ENCODE results near the gene ACTR6. TPM values are rescaled to one million over a fixed set of nuclear protein-coding genes. Genes with fewer than 3 reads are reported as not detected.

The ACTR6 gene
- total and polyA plus RNA-seq, 2 of the 4 experiments (the other 2 are of a cell fraction) = 9.7 to 10.2 TPM

- H3K23ac ChIP-seq (ENCODE audit: low read depth, low read length) = no peak overlapping the region
- no CpG with 5 or more reads among the region's 5 CpGs for WGBS, 2 experiments (ENCODE audit: extremely low coverage in 2 of 2, insufficient read length in 1 of 2)
- H2BK120ac ChIP-seq (ENCODE audit: low read depth, low read length) = no peak overlapping the region
- BruUV-seq (replicated peaks) = no TSS peak
- H3K18ac ChIP-seq (ENCODE audit: low read depth, low read length) = no peak overlapping the region
- H4K91ac ChIP-seq (ENCODE audit: insufficient read depth, low read depth, low read length) = no peak overlapping the region
- no peak overlapping the region for H2AK5ac ChIP-seq (ENCODE audit: low read depth, low read length)
- no peaks in the 10 kb centered on the region; the same call in 1 of the 2 replicates for H3K9me1 ChIP-seq (ENCODE audit: insufficient read depth, low read length)
- H3K27me3 ChIP-seq (ENCODE audit: control insufficient read depth, insufficient read depth, low read length) = no peaks in the 10 kb centered on the region
- no peaks in the 10 kb centered on the region for H4K20me1 ChIP-seq (ENCODE audit: insufficient read depth, low read length)
- H3K36me3 ChIP-seq (ENCODE audit: control insufficient read depth, insufficient read depth, low read length) = no peaks in the 10 kb centered on the region
- H3K27ac ChIP-seq (ENCODE audit: insufficient read depth, low read length) = no peak overlapping the region
- H3K4me2 ChIP-seq (ENCODE audit: low read depth, low read length) = no peak overlapping the region
- no peaks in the 10 kb centered on the region for H3K9me3 ChIP-seq (ENCODE audit: control insufficient read depth, insufficient read depth, low read length)
- dilution Hi-C loops (cut with HindIII; ENCODE audit: low sequenced_read_pairs, unreplicated experiment) (no loop called here), in situ Hi-C loops (cut with MboI; ENCODE audit: low sequenced_read_pairs) (no loop called here), intact Hi-C loops (cut with micrococcal nuclease) (no loop called here)
- no peak overlapping the region for H2BK20ac ChIP-seq (ENCODE audit: low read depth, low read length)
- no peak overlapping the region for H2BK15ac ChIP-seq (ENCODE audit: low read depth, low read length)
- H3K4me1 ChIP-seq (ENCODE audit: control insufficient read depth, insufficient read depth, low read length) = peaks cover 6% of the 10 kb centered on the region; the same call in 1 of the 2 replicates
- ChIA-PET CTCF (interaction anchor here (1.6 kb wide), 1 partner anchor 16 kb away, joined by 3 read pairs; no protein-coding TSS in a partner anchor), POLR2A (ENCODE audit: unreplicated experiment) (no interaction called here)
- H2AFZ ChIP-seq (replicated peaks; ENCODE audit: low read length, poor library complexity) = no peak overlapping the region
- TF ChIP-seq NFE2L2 (IDR thresholded peaks at IDR 0.05; ENCODE audit: low read depth, low read length) = no peak
- TF ChIP-seq POLR2A (IDR thresholded peaks at IDR 0.05; ENCODE audit: low read depth, low read length) = no peak
- ATAC-seq (ENCODE audit: low read depth) (no peak), DNase-seq (no peak)
- H3K4me3 ChIP-seq (ENCODE audit: insufficient read depth, low read depth, low read length) = no peak overlapping the region
- no peak overlapping the region for H4K5ac ChIP-seq (ENCODE audit: low read depth, low read length)
- H2BK5ac ChIP-seq (ENCODE audit: low read depth, low read length, poor library complexity, severe bottlenecking) = no peak overlapping the region
- H3K14ac ChIP-seq (replicated peaks; ENCODE audit: low read depth, low read length) = no peak overlapping the region
- no peak overlapping the region for H2AK9ac ChIP-seq (replicated peaks; ENCODE audit: low read depth, low read length, poor library complexity)
- H3K9ac ChIP-seq (ENCODE audit: low read depth, low read length) = no peak overlapping the region
- no peak overlapping the region for H3K4ac ChIP-seq (ENCODE audit: low read depth, low read length)
- H4K8ac ChIP-seq (ENCODE audit: low read depth in 2 of 2, low read length in 2 of 2) = no peak overlapping the region
- H3K79me1 ChIP-seq (ENCODE audit: low read depth in 1 of 2, low read length in 2 of 2) = no peaks in the 10 kb centered on the region
- H3K56ac ChIP-seq (ENCODE audit: extremely low read depth, insufficient read depth, low read length) = no peak overlapping the region
Observed at GRCh38 chr12:100187068-100187467, 13.5 kb upstream of the ACTR6 start.

All from IMR-90 (cell line).